CD4-positive, alpha-beta T cell (primary cell): ENCODE measurements around the gene MED12L. TPM values are rescaled to one million over a fixed set of nuclear protein-coding genes. Genes with fewer than 3 reads are reported as not detected.

Experiments
- ATAC-seq: fragments of 200-7000 bp; cut with Tn5 transposase; one replicate; pipeline ENCODE4 v1.10.0; 2022; ENCODE audit warnings: mild to moderate bottlenecking; ENCODE audit not compliant: poor library complexity
- CTCF ChIA-PET: fragments of 350-600 bp; sonication (Branson Sonifier 250); formaldehyde crosslinking; loops from one replicate; lab custom pipeline; 2021; ENCODE audit warnings: antibody characterized with exemption, inconsistent platforms; lab: Charles Lee
- POLR2A ChIA-PET: fragments of 350-600 bp; sonication (Branson Sonifier 250); formaldehyde crosslinking; loops from one replicate; lab custom pipeline; 2021; ENCODE audit warnings: antibody characterized with exemption, inconsistent platforms; lab: Charles Lee
- DNase-seq, 14 experiments: peaks; one replicate each; pipeline ENCODE4 v3.0.0-alpha.2; 2013 to 2020; ENCODE audit warnings: mixed read lengths in 2 of 14
- H3K27ac ChIP-seq, 2 donors: one replicate each; pipeline versions ENCODE4 v1.5.1 to v1.7.0; 2013; ENCODE audit warnings: low read length in 2 of 2, low read depth in 1 of 2, mild to moderate bottlenecking in 1 of 2
- H3K27me3 ChIP-seq, 2 experiments: 1 replicate in 1 of 2; 2 replicates in 1 of 2; pipeline versions ENCODE4 v1.6.1 to v1.7.0; 2013; ENCODE audit warnings: low read length in 2 of 2, control low read depth in 1 of 2, mild to moderate bottlenecking in 1 of 2, moderate library complexity in 1 of 2; ENCODE audit not compliant: insufficient read depth in 2 of 2, control insufficient read depth in 1 of 2
- H3K36me3 ChIP-seq: one replicate; pipeline ENCODE4 v1.6.1; 2013; ENCODE audit warnings: low read length, control low read depth; ENCODE audit not compliant: insufficient read depth
- H3K4me1 ChIP-seq: one replicate; pipeline ENCODE4 v1.6.1; 2013; ENCODE audit warnings: low read length, control low read depth; ENCODE audit not compliant: insufficient read depth
- H3K4me3 ChIP-seq: one replicate; pipeline ENCODE4 v1.5.1; 2013; ENCODE audit warnings: mild to moderate bottlenecking, low read length, moderate library complexity
- H3K9me3 ChIP-seq, 2 experiments: 1 replicate in 1 of 2; 2 replicates in 1 of 2; pipeline versions ENCODE4 v1.6.1 to v1.7.0; 2013; ENCODE audit warnings: low read length in 2 of 2, mild to moderate bottlenecking in 2 of 2, control low read depth in 1 of 2, moderate library complexity in 1 of 2; ENCODE audit not compliant: control insufficient read depth in 1 of 2, insufficient read depth in 1 of 2
- H3K27ac Mint-ChIP-seq: one replicate; pipeline ENCODE4 v1.8.0; 2020; ENCODE audit warnings: mixed read lengths
- H3K27me3 Mint-ChIP-seq: one replicate; pipeline ENCODE4 v1.8.0; 2021; ENCODE audit warnings: mixed read lengths
- H3K36me3 Mint-ChIP-seq: one replicate; pipeline ENCODE4 v1.8.0; 2021; ENCODE audit warnings: low read depth, mixed read lengths
- H3K4me1 Mint-ChIP-seq: one replicate; pipeline ENCODE4 v1.8.0; 2021; ENCODE audit warnings: low read depth, mixed read lengths
- H3K4me3 Mint-ChIP-seq: one replicate; pipeline ENCODE4 v1.8.0; 2020; ENCODE audit warnings: mild to moderate bottlenecking, mixed read lengths
- H3K9me3 Mint-ChIP-seq: one replicate; pipeline ENCODE4 v1.8.0; 2020; ENCODE audit warnings: mixed read lengths
- CTCF ChIP-seq: fragments of 200-600 bp; IDR thresholded peaks from one replicate; pipeline ENCODE4 v1.8.0; 2022; ENCODE audit warnings: antibody characterized with exemption, mild to moderate bottlenecking
- intact Hi-C, 2 experiments: fragments of 100-400 bp; cut with DNase I in 1 of 2; cut with micrococcal nuclease in 1 of 2; formaldehyde crosslinking; loops; one replicate each; pipeline versions ENCODE4 v1.15.1 to v1.9.0; 2023 to 2025; cut with DNase I, micrococcal nuclease
- total RNA-seq, 174 experiments: library from RNA in 2 of 174; stranded (reverse) in 2 of 174; gene quantifications; one replicate each; pipeline ENCODE4 v1.2.3 and lab custom pipeline; 2021 to 2026

Gene MED12L
- total RNA-seq, 2 experiments from 2014 or later: 0.39 to 0.49 TPM

DNA sequence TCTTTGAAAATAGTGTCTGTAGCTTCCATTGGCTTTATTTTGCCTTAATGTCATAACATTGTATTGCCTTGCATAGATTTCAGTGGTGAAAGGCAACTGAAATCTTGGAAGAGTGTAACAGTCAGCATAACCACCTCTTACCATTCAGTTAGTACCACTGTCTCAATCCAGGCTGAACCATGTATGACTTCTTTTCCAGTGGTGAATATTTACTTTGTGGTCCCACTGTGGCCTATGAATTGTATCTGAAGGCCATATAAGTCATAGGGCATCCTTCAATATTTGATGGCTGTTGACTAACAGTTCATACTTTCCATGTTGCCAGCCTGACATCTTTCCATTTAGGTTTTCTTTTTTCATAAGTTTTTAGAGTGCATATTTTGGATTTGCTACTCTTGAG is 38.4 kb downstream of the MED12L start:
- H3K36me3 ChIP-seq: no peaks in the 10 kb centered on the region
- CTCF ChIA-PET: no interaction called here
- H3K36me3 Mint-ChIP-seq: no peaks in the 10 kb centered on the region
- no peaks in the 10 kb centered on the region for H3K9me3 Mint-ChIP-seq
- no peak overlapping the region for H3K27ac Mint-ChIP-seq
- POLR2A ChIA-PET: no interaction called here
- H3K27me3 ChIP-seq: no peaks in the 10 kb centered on the region
- H3K9me3 ChIP-seq: no peaks in the 10 kb centered on the region
- ATAC-seq (no peak), DNase-seq (no peak)
- H3K4me3 ChIP-seq: no peak overlapping the region
- no peaks in the 10 kb centered on the region for H3K4me1 Mint-ChIP-seq
- H3K27ac ChIP-seq: no peak overlapping the region
- no peak overlapping the region for H3K4me3 Mint-ChIP-seq
- H3K4me1 ChIP-seq: no peaks in the 10 kb centered on the region
- no peak for TF ChIP-seq CTCF
- intact Hi-C loops: no loop called here
- H3K27me3 Mint-ChIP-seq: peaks cover 6% of the 10 kb centered on the region

DNA sequence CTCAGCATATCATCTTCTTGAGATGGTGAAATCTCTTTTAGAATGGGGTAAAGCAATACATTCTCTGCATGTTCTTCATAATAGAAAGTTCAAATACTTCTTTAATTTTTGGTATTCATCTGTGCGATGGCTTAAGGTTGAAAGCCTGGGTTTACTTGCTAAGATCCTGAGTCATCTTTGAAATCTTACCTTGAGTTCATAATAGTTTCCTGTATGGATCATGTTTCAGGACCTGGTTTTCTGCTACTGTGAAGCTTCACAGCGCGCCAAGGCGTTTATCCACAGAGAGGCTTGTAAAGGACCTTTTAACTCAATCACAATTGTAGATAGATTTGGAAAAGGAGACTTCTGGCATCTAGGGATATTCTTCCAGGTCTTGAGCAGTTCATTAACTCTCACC is 39.0 kb downstream of the MED12L start:
- Mint-ChIP-seq H3K27me3 (peaks cover 1% of the 10 kb centered on the region), H3K4me1 (no peaks in the 10 kb centered on the region), H3K27ac (no peak overlapping the region), H3K36me3 (no peaks in the 10 kb centered on the region), H3K9me3 (no peaks in the 10 kb centered on the region), H3K4me3 (no peak overlapping the region)
- CTCF ChIA-PET: no interaction called here
- TF ChIP-seq CTCF: no peak
- DNase-seq (no peak), ATAC-seq (no peak)
- intact Hi-C loops: no loop called here
- H3K36me3 ChIP-seq: no peaks in the 10 kb centered on the region
- POLR2A ChIA-PET: no interaction called here
- no peak overlapping the region for H3K27ac ChIP-seq
- H3K4me3 ChIP-seq: no peak overlapping the region
- H3K4me1 ChIP-seq: no peaks in the 10 kb centered on the region
- H3K27me3 ChIP-seq: no peaks in the 10 kb centered on the region
- H3K9me3 ChIP-seq: no peaks in the 10 kb centered on the region

DNA sequence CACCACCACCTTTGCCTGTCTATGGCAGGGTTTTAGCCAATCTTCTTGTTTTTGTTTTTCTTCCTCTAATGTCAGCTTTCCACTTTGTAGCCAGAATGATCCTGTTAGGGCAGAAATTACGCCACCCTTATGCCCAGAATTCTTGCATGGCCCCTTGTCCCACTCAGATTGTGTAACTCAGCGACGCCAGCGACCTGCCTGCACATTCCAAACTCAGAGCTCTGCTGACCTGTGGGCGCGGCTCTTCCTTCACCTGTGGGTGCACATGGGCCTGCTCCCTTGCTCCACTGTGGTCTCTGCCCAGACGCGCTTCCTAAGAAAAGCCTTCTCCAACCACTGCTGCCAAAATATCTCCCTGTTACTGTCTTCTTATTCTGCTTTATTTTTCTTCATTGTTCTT is 45.0 kb downstream of the MED12L start:
- Mint-ChIP-seq H3K4me3 (no peak overlapping the region), H3K4me1 (peaks cover 8% of the 10 kb centered on the region), H3K27ac (no peak overlapping the region), H3K27me3 (no peaks in the 10 kb centered on the region), H3K9me3 (no peaks in the 10 kb centered on the region), H3K36me3 (no peaks in the 10 kb centered on the region)
- Histone ChIP-seq H3K4me1 (peaks cover 6% of the 10 kb centered on the region), H3K4me3 (no peak overlapping the region), H3K36me3 (no peaks in the 10 kb centered on the region), H3K9me3 (no peaks in the 10 kb centered on the region), H3K27ac (no peak overlapping the region), H3K27me3 (no peaks in the 10 kb centered on the region)
- ATAC-seq (no peak), DNase-seq (no peak)
- intact Hi-C loops: no loop called here
- TF ChIP-seq CTCF: no peak
- CTCF ChIA-PET: no interaction called here
- POLR2A ChIA-PET: no interaction called here
